Measurements from ENCODE around the gene RAB11FIP5.
"Not testable (repeated sequence)": the region's sequence is repeated elsewhere in the genome, so short reads cannot be mapped to it uniquely, and the experiment has no call there.

Gene RAB11FIP5

GRCh38 chr2:73070643-73071359 is 41.9 kb downstream of the RAB11FIP5 start:
- DNase-seq (ENCODE audit: low read depth in 2 of 2) = peak; percentile 35 to 42

- DNase-seq (ENCODE audit: low read depth in 2 of 2) = no peak
Measured at GRCh38 chr2:73069855-73070642, 42.7 kb downstream of the RAB11FIP5 start.

- DNase-seq (ENCODE audit: low read depth in 2 of 2) = no peak
Measured at GRCh38 chr2:73069041-73069854, 43.5 kb downstream of the RAB11FIP5 start.

- no peak for DNase-seq (ENCODE audit: low read depth in 2 of 2)
Measured at GRCh38 chr2:73068147-73068546, 44.6 kb downstream of the RAB11FIP5 start.

- DNase-seq (ENCODE audit: low read depth in 2 of 2) = no peak
Measured at GRCh38 chr2:73067043-73067442, 45.7 kb downstream of the RAB11FIP5 start.

- DNase-seq (ENCODE audit: low read depth in 2 of 2) = not testable (repeated sequence)
Measured at GRCh38 chr2:73065070-73065469, 47.7 kb downstream of the RAB11FIP5 start.

GRCh38 chr2:73063909-73064875 is 48.6 kb downstream of the RAB11FIP5 start:
- DNase-seq (ENCODE audit: low read depth in 2 of 2) = no peak

GRCh38 chr2:73063472-73063871 is 49.3 kb downstream of the RAB11FIP5 start:
- DNase-seq (ENCODE audit: low read depth in 2 of 2) = no peak

GRCh38 chr2:73059106-73059505 is 53.6 kb downstream of the RAB11FIP5 start:
- no peak for DNase-seq (ENCODE audit: low read depth in 2 of 2)

GRCh38 chr2:73054980-73055379 is 57.8 kb downstream of the RAB11FIP5 start:
- no peak for DNase-seq (ENCODE audit: low read depth in 2 of 2)

- DNase-seq (ENCODE audit: low read depth in 2 of 2) = no peak
Measured at GRCh38 chr2:73053316-73054114, 59.2 kb downstream of the RAB11FIP5 start.

- DNase-seq (ENCODE audit: low read depth in 2 of 2) = no peak
Measured at GRCh38 chr2:73050121-73050545, 62.6 kb downstream of the RAB11FIP5 start.

- DNase-seq (ENCODE audit: low read depth in 2 of 2) = no peak
Measured at GRCh38 chr2:73043929-73044832, 68.6 kb downstream of the RAB11FIP5 start.

- DNase-seq (ENCODE audit: low read depth in 2 of 2) = no peak
Measured at GRCh38 chr2:73043276-73043675, 69.5 kb downstream of the RAB11FIP5 start.

- DNase-seq (ENCODE audit: low read depth in 2 of 2) = no peak
Measured at GRCh38 chr2:73037947-73038585, 74.7 kb downstream of the RAB11FIP5 start.

GRCh38 chr2:73036766-73037165 is 76.0 kb downstream of the RAB11FIP5 start:
- no peak for DNase-seq (ENCODE audit: low read depth in 2 of 2)

- DNase-seq (ENCODE audit: low read depth in 2 of 2) = no peak
Measured at GRCh38 chr2:73035899-73036711, 76.6 kb downstream of the RAB11FIP5 start.
